Measurements from ENCODE around the gene CCBE1. TPM values are rescaled to one million over a fixed set of nuclear protein-coding genes. Genes with fewer than 3 reads are reported as not detected.

The CCBE1 gene
- total RNA-seq, 3 donors from 2014 or later (not counting 1 experiment from before 2014, with no cell fraction given) = 0.05 TPM; not detected in 2

- Mint-ChIP-seq H3K4me1 (no peaks in the 10 kb centered on the region), H3K27ac (no peak overlapping the region), H3K4me3 (no peak overlapping the region), H3K9me3 (no peaks in the 10 kb centered on the region), H3K27me3 (ENCODE audit: low read depth in 2 of 2) (peaks cover 25 to 51% of the 10 kb centered on the region in 2 donors), H3K36me3 (no peaks in the 10 kb centered on the region)
- WGBS (ENCODE audit: insufficient coverage) = no CpG with 5 or more reads among the region's 1 CpG
- Histone ChIP-seq H3K36me3 (ENCODE audit: control insufficient read depth, insufficient read depth, low read length) (no peaks in the 10 kb centered on the region), H3K27ac (ENCODE audit: low read length) (no peak overlapping the region), H3K9me3 (ENCODE audit: control insufficient read depth, insufficient read depth, low read length) (no peaks in the 10 kb centered on the region), H3K27me3 (ENCODE audit: control insufficient read depth, insufficient read depth, low read length) (peaks cover 7% of the 10 kb centered on the region), H3K4me3 (ENCODE audit: low read length) (no peak overlapping the region), H3K4me1 (ENCODE audit: control insufficient read depth, insufficient read depth, low read length) (peaks cover 6% of the 10 kb centered on the region)
- intact Hi-C loops (cut with micrococcal nuclease) = no loop called here
- no peak for DNase-seq
- ATAC-seq = no peak
- TF ChIP-seq, protein P1, sequence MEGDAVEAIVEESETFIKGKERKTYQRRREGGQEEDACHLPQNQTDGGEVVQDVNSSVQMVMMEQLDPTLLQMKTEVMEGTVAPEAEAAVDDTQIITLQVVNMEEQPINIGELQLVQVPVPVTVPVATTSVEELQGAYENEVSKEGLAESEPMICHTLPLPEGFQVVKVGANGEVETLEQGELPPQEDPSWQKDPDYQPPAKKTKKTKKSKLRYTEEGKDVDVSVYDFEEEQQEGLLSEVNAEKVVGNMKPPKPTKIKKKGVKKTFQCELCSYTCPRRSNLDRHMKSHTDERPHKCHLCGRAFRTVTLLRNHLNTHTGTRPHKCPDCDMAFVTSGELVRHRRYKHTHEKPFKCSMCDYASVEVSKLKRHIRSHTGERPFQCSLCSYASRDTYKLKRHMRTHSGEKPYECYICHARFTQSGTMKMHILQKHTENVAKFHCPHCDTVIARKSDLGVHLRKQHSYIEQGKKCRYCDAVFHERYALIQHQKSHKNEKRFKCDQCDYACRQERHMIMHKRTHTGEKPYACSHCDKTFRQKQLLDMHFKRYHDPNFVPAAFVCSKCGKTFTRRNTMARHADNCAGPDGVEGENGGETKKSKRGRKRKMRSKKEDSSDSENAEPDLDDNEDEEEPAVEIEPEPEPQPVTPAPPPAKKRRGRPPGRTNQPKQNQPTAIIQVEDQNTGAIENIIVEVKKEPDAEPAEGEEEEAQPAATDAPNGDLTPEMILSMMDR (IDR thresholded peaks at IDR 0.05) = no peak
Observed at GRCh38 chr18:59699061-59699460, 1.8 kb upstream of the CCBE1 start.

- intact Hi-C loops (cut with micrococcal nuclease) = no loop called here
- H3K36me3 ChIP-seq (ENCODE audit: control insufficient read depth, insufficient read depth, low read length) = no peaks in the 10 kb centered on the region
- DNase-seq (no peak), ATAC-seq (no peak)
- Mint-ChIP-seq H3K36me3 (no peaks in the 10 kb centered on the region), H3K4me3 (no peak overlapping the region), H3K4me1 (no peaks in the 10 kb centered on the region), H3K27ac (no peak overlapping the region), H3K9me3 (no peaks in the 10 kb centered on the region), H3K27me3 (ENCODE audit: low read depth in 2 of 2) (peaks cover 28 to 51% of the 10 kb centered on the region in 2 donors)
- peaks cover 7% of the 10 kb centered on the region for H3K27me3 ChIP-seq (ENCODE audit: control insufficient read depth, insufficient read depth, low read length)
- TF ChIP-seq, protein P1 (IDR thresholded peaks at IDR 0.05) = no peak
- no peak overlapping the region for H3K4me3 ChIP-seq (ENCODE audit: low read length)
- WGBS (ENCODE audit: insufficient coverage) = 4% methylated on average over 79 of the region's 79 CpGs
- no peaks in the 10 kb centered on the region for H3K9me3 ChIP-seq (ENCODE audit: control insufficient read depth, insufficient read depth, low read length)
- peaks cover 6% of the 10 kb centered on the region for H3K4me1 ChIP-seq (ENCODE audit: control insufficient read depth, insufficient read depth, low read length)
- no peak overlapping the region for H3K27ac ChIP-seq (ENCODE audit: low read length)
Observed at GRCh38 chr18:59696311-59697235, 650 bp downstream of the CCBE1 start.

GRCh38 chr18:59695551-59695950 is 1.7 kb downstream of the CCBE1 start:
- Histone ChIP-seq H3K4me1 (ENCODE audit: control insufficient read depth, insufficient read depth, low read length) (peaks cover 6% of the 10 kb centered on the region), H3K36me3 (ENCODE audit: control insufficient read depth, insufficient read depth, low read length) (no peaks in the 10 kb centered on the region), H3K4me3 (ENCODE audit: low read length) (no peak overlapping the region), H3K27me3 (ENCODE audit: control insufficient read depth, insufficient read depth, low read length) (peaks cover 7% of the 10 kb centered on the region), H3K27ac (ENCODE audit: low read length) (no peak overlapping the region), H3K9me3 (ENCODE audit: control insufficient read depth, insufficient read depth, low read length) (no peaks in the 10 kb centered on the region)
- Mint-ChIP-seq H3K36me3 (no peaks in the 10 kb centered on the region), H3K4me1 (no peaks in the 10 kb centered on the region), H3K27me3 (ENCODE audit: low read depth in 2 of 2) (peaks cover 25 to 42% of the 10 kb centered on the region in 2 donors), H3K27ac (no peak overlapping the region), H3K4me3 (no peak overlapping the region), H3K9me3 (no peaks in the 10 kb centered on the region)
- ATAC-seq (no peak), DNase-seq (no peak)
- TF ChIP-seq, protein P1 (IDR thresholded peaks at IDR 0.05) = no peak
- intact Hi-C loops (cut with micrococcal nuclease) = no loop called here
- WGBS (ENCODE audit: insufficient coverage) = 68% methylated on average over 8 of the region's 8 CpGs

All from natural killer cell (primary cell).